Right lobe of liver (tissue), 6 donors: ENCODE measurements around the gene HSPBP1. TPM values are rescaled to one million over a fixed set of nuclear protein-coding genes. Genes with fewer than 3 reads are reported as not detected.

Experiments used
- ATAC-seq, 4 donors: fragments of 200-7000 bp; cut with Tn5 transposase; one replicate each; pipeline ENCODE4 v1.9.1; 2020; ENCODE audit warnings: mild to moderate bottlenecking in 4 of 4, moderate library complexity in 4 of 4
- DNase-seq, 3 donors: peaks; one replicate each; pipeline ENCODE4 v3.0.0-alpha.2; 2020
- H3K27ac ChIP-seq, 3 donors: fragments of 200-600 bp; one replicate each; pipeline ENCODE4 v1.8.0; 2022
- H3K27me3 ChIP-seq, 2 donors: fragments of 200-600 bp; one replicate each; pipeline ENCODE4 v1.8.0; 2022
- H3K36me3 ChIP-seq, 4 donors: fragments of 200-600 bp; sonication (generic) in 1 of 4; one replicate each; pipeline versions ENCODE4 v1.5.1 to v1.8.0; 2017 to 2022; ENCODE audit warnings: control low read depth in 1 of 4
- H3K4me1 ChIP-seq, 4 donors: fragments of 200-600 bp; sonication (generic) in 1 of 4; one replicate each; pipeline versions ENCODE4 v1.5.1 to v1.8.0; 2017 to 2022; ENCODE audit warnings: control low read depth in 1 of 4
- H3K4me3 ChIP-seq, 3 donors: fragments of 200-600 bp; one replicate each; pipeline ENCODE4 v1.8.0; 2022
- H3K9me3 ChIP-seq, 4 donors: fragments of 200-600 bp; sonication (generic) in 1 of 4; one replicate each; pipeline versions ENCODE4 v1.5.1 to v1.8.0; 2017 to 2022; ENCODE audit warnings: control low read depth in 1 of 4
- POLR2A ChIP-seq: fragments of 450-650 bp; IDR thresholded peaks from one replicate; pipeline ENCODE4 v1.6.1; 2017; ENCODE audit warnings: antibody characterized with exemption, mild to moderate bottlenecking
- WGBS: methylation state at CpG from one replicate; pipeline ENCODE4 v1.1.6; 2018; ENCODE audit warnings: low coverage, low lambda C conversion rate; ENCODE audit not compliant: insufficient coverage; ENCODE audit errors: missing lambda C conversion rate; 5-methylcytosine and 5-hydroxymethylcytosine counted together
- intact Hi-C, 2 donors: fragments of 100-400 bp; cut with DNase I; formaldehyde crosslinking; loops; one replicate each; pipeline versions ENCODE4 v1.11.2 to v1.14.1; 2022
- total RNA-seq, 6 experiments: library from RNA; depleted of rRNA in 2 of 6; stranded (reverse); fragments of >200 nt in 2 of 6; fragmentation: NEBNext Ultra II Directional in 3 of 6; extraction: Animal tissue kit (Norgen Biotek cat#: 25700) in 3 of 6; gene quantifications; one replicate each; pipeline versions ENCODE4 v1.1.0 to v1.2.4, GENCODE V29; 2016 to 2023
- TF ChIP-seq, protein P1 (sequence below), 4 donors: fragments of 200-600 bp in 3 of 4; fragments of 450-650 bp in 1 of 4; IDR thresholded peaks; one replicate each; pipeline versions ENCODE4 v1.5.1 to v1.8.0; 2016 to 2022; ENCODE audit warnings: antibody characterized with exemption in 4 of 4, mild to moderate bottlenecking in 2 of 4
- donor health status: DM: no; HTN: yes; CAD: no.
- donor health status: DM: no; HTN: no; CAD: no.
- donor health status: DM: no; HTN: no; CAD: no.
- donor health status: DM: no; HTN: yes; CAD: no.
- donor health status: DM: no; HTN: yes; CAD: no.

Gene HSPBP1
- total RNA-seq, 6 experiments from 2014 or later = 11.3 to 28.3 (median 15.6) TPM

DNA sequence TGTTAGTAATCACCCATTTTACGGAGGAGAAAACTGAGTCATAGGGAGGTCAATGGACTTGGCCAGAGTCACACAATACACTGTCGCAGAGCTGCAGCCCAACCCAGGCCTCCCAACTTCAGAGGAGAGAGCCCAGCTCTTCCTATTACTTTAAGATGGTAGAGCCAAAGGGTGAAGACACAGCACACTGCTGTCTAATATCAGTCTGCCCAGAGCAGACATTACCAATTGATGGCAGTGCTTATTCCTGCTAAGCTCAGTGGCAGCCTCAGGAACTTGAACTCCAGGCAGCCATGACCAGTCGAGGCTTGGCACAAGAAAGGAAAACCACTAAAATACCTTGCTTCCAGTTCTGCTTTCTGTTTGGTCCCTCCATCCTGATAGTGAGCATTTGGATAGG is 26.8 kb upstream of the HSPBP1 start:
- 78% methylated on average over 3 of the region's 3 CpGs for WGBS
- H3K36me3 ChIP-seq = no peaks in the 10 kb centered on the region
- no peaks in the 10 kb centered on the region for H3K9me3 ChIP-seq
- TF ChIP-seq, protein P1, sequence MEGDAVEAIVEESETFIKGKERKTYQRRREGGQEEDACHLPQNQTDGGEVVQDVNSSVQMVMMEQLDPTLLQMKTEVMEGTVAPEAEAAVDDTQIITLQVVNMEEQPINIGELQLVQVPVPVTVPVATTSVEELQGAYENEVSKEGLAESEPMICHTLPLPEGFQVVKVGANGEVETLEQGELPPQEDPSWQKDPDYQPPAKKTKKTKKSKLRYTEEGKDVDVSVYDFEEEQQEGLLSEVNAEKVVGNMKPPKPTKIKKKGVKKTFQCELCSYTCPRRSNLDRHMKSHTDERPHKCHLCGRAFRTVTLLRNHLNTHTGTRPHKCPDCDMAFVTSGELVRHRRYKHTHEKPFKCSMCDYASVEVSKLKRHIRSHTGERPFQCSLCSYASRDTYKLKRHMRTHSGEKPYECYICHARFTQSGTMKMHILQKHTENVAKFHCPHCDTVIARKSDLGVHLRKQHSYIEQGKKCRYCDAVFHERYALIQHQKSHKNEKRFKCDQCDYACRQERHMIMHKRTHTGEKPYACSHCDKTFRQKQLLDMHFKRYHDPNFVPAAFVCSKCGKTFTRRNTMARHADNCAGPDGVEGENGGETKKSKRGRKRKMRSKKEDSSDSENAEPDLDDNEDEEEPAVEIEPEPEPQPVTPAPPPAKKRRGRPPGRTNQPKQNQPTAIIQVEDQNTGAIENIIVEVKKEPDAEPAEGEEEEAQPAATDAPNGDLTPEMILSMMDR (IDR thresholded peaks at IDR 0.05) = no peak
- no peak for TF ChIP-seq POLR2A
- DNase-seq (no peak), ATAC-seq (no peak)
- H3K27ac ChIP-seq = no peak overlapping the region
- intact Hi-C loops = loop anchor here in 1 of 2 donors (10.0 kb wide), 1 partner anchor 98 kb away; the partner anchor contains the start of gene UBE2S
- no peaks in the 10 kb centered on the region for H3K4me1 ChIP-seq
- no peaks in the 10 kb centered on the region for H3K27me3 ChIP-seq
- no peak overlapping the region for H3K4me3 ChIP-seq

DNA sequence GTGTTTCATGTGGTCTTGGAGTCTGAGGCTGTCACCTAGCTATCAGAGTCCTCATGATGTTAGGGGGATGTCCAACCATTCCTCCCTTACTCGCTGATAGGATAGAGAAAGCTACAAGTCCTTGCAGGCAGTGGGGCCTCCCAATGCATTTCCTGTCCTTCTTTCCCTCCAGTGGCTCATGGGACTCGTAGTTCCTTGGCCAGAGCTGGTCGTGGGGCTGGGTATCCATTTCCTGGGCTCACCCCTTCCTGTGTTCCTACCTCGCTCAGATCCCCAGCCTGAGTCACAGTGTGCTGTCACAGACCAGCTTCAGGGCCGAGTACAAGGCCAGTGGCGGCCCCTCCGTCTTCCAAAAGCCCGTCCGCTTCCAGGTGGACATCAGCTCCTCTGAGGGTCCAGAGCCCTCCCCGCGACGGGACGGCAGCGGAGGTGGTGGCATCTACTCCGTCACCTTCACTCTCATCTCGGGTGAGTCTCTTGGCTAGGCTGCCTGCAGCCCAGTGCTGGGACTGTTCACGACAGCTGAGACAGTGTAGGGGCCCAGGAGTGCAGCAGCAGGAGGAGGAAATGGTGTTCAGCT is 26.2 kb upstream of the HSPBP1 start:
- Histone ChIP-seq H3K36me3 (no peaks in the 10 kb centered on the region), H3K9me3 (no peaks in the 10 kb centered on the region), H3K4me3 (no peak overlapping the region), H3K27ac (no peak overlapping the region), H3K4me1 (no peaks in the 10 kb centered on the region), H3K27me3 (no peaks in the 10 kb centered on the region)
- ATAC-seq = no peak
- WGBS = 80% methylated on average over 2 of the region's 17 CpGs
- TF ChIP-seq, protein P1 (IDR thresholded peaks at IDR 0.05) = no peak
- TF ChIP-seq POLR2A = no peak
- DNase-seq = no peak
- intact Hi-C loops = loop anchor here in 1 of 2 donors (10.0 kb wide), 1 partner anchor 99 kb away; the partner anchor contains the start of gene UBE2S

DNA sequence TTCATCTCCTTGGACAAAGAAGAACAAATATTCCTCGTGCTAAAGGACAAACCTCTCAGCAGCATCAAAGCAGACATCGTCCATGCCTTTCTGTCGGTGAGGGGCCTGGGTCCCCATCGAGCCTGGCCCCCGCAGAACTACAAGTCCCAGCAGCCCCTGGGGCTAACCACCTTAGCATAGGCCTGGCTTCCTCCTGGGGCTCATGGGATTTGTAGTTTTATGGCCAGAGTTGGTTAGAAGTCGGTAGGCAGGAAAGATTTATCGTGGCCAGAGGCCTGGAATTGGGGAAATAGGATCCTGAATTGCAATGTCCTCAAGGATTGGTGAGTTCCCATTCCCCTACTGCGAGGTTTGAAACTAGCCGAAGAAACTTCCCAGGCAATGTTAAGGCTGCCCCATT is 25.6 kb upstream of the HSPBP1 start:
- H3K9me3 ChIP-seq = no peaks in the 10 kb centered on the region
- H3K4me1 ChIP-seq = no peaks in the 10 kb centered on the region
- no peak overlapping the region for H3K4me3 ChIP-seq
- 71% methylated on average over 3 of the region's 9 CpGs for WGBS
- no peak overlapping the region for H3K27ac ChIP-seq
- no peaks in the 10 kb centered on the region for H3K27me3 ChIP-seq
- TF ChIP-seq POLR2A = no peak
- TF ChIP-seq, protein P1 (IDR thresholded peaks at IDR 0.05) = no peak
- ATAC-seq = peak; percentile 53 to 64 (median 62)
- no peaks in the 10 kb centered on the region for H3K36me3 ChIP-seq
- DNase-seq = no peak
- intact Hi-C loops = loop anchor here in 1 of 2 donors (10.0 kb wide), 1 partner anchor 99 kb away; the partner anchor contains the start of gene UBE2S

DNA sequence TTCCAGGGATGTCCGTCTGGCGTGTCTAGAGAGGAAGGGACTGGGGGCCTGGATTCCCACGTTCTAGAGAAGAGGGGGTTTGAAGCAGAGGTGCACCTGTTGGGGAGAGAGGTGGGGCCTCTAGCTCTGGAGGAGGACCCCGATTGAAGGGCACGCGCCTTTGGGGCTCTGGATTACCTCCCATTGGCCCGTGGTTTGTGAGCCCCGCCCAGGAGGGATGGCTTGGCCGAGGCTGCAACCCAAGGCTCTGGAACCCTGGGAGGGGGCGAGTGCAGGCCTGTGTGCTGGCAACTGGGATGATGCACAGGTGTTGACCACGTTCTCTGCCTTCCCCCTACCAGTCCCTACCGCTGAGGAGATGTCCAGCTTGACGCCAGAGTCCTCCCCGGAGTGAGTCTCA is 25.1 kb upstream of the HSPBP1 start:
- no peak overlapping the region for H3K4me3 ChIP-seq
- intact Hi-C loops = loop anchor here in 1 of 2 donors (10.0 kb wide), 1 partner anchor 100 kb away; the partner anchor contains the start of gene UBE2S
- H3K36me3 ChIP-seq = no peaks in the 10 kb centered on the region
- DNase-seq (no peak), ATAC-seq (no peak)
- H3K9me3 ChIP-seq = no peaks in the 10 kb centered on the region
- TF ChIP-seq POLR2A = no peak
- TF ChIP-seq, protein P1 (IDR thresholded peaks at IDR 0.05) = no peak
- no peaks in the 10 kb centered on the region for H3K27me3 ChIP-seq
- WGBS = 76% methylated on average over 10 of the region's 14 CpGs
- H3K4me1 ChIP-seq = no peaks in the 10 kb centered on the region
- no peak overlapping the region for H3K27ac ChIP-seq
